HepG2 (cell line): ENCODE results near the gene DDIAS. TPM values are rescaled to one million over a fixed set of nuclear protein-coding genes. Genes with fewer than 3 reads are reported as not detected.

Experiments
- ATAC-seq: fragments of 200-7000 bp; cut with Tn5 transposase; 3 replicates; pipeline ENCODE4 v1.9.1; 2020; ENCODE audit warnings: mild to moderate bottlenecking, moderate library complexity
- BruUV-seq: library from RNA; stranded (reverse); fragments of 400-500 nt; replicated peaks from 2 replicates; lab custom pipeline; 2021; lab: Mats Ljungman, UMichigan
- CTCF ChIA-PET: fragments of 300-600 bp; formaldehyde crosslinking; extraction: SDS; loops from one replicate; lab custom pipeline; 2021; ENCODE audit warnings: low total read pairs, inconsistent platforms, low intra/inter-chr PET ratio; lab: Yijun Ruan, JAX
- POLR2A ChIA-PET: fragments of 350-600 bp; sonication (Branson Sonifier 250); formaldehyde crosslinking; loops from one replicate; lab custom pipeline; 2020; ENCODE audit warnings: antibody characterized with exemption, inconsistent platforms; lab: Yijun Ruan, JAX
- DNase-seq: peaks from one replicate; pipeline ENCODE4 v3.0.0-alpha.2; 2015; ENCODE audit warnings: low spot score
- FAIRE-seq: peaks from 3 replicates; lab custom pipeline; 2011; peaks lifted over from hg19 to GRCh38; lab: Jason Lieb, UNC
- H2AFZ ChIP-seq: one replicate; pipeline ENCODE4 v1.6.1; 2011; ENCODE audit warnings: low read length, inconsistent platforms
- H3K27ac ChIP-seq: fragments of 300-600 bp; 3 replicates; pipeline ENCODE4 v1.8.0; 2011; ENCODE audit warnings: mixed run types, mild to moderate bottlenecking, mixed read lengths, low read length, inconsistent platforms; ENCODE audit not compliant: insufficient read depth; ENCODE audit errors: extremely low read length
- H3K27me3 ChIP-seq, 2 experiments: fragments of 200-600 bp in 1 of 2; 2 replicates in 1 of 2; 3 replicates in 1 of 2; pipeline versions ENCODE4 v1.6.0 to v1.8.0; 2011; ENCODE audit warnings: low read length in 2 of 2, mild to moderate bottlenecking in 2 of 2, moderate library complexity in 2 of 2, inconsistent platforms in 1 of 2; ENCODE audit not compliant: insufficient read depth in 2 of 2, control insufficient read depth in 1 of 2
- H3K36me3 ChIP-seq, 2 experiments: fragments of 200-600 bp in 1 of 2; replicated peaks in 1 of 2; 2 replicates in 1 of 2; 3 replicates in 1 of 2; pipeline versions ENCODE4 v1.5.1 to v1.8.0; 2011; ENCODE audit warnings: low read length in 2 of 2, inconsistent platforms in 1 of 2; ENCODE audit not compliant: insufficient read depth in 2 of 2, control insufficient read depth in 1 of 2
- H3K4me1 ChIP-seq: 2 replicates; pipeline ENCODE4 v1.5.1; 2012; ENCODE audit warnings: low read length, inconsistent platforms; ENCODE audit not compliant: insufficient read depth
- H3K4me2 ChIP-seq: 2 replicates; pipeline ENCODE4 v1.6.0; 2011; ENCODE audit warnings: low read depth, low read length, inconsistent platforms
- H3K4me3 ChIP-seq, 3 experiments: fragments of 200-600 bp in 1 of 3; sonication (generic), shearing (Covaris generic) in 1 of 3; replicated peaks in 1 of 3; 2 replicates each; pipeline ENCODE4 v1.5.1; 2011 to 2016; ENCODE audit warnings: low read length in 3 of 3, inconsistent platforms in 2 of 3, low read depth in 2 of 3, mild to moderate bottlenecking in 2 of 3, control low read depth in 1 of 3, mixed read lengths in 1 of 3; ENCODE audit not compliant: insufficient read depth in 1 of 3
- H3K79me2 ChIP-seq: one replicate; pipeline ENCODE4 v1.6.1; 2011; ENCODE audit warnings: low read length, inconsistent platforms; ENCODE audit not compliant: insufficient read depth
- H3K9ac ChIP-seq: 2 replicates; pipeline ENCODE4 v1.6.0; 2011; ENCODE audit warnings: mild to moderate bottlenecking, low read depth, low read length, inconsistent platforms; ENCODE audit not compliant: insufficient read depth
- H3K9me3 ChIP-seq: 2 replicates; pipeline ENCODE4 v1.5.1; 2012; ENCODE audit warnings: mild to moderate bottlenecking, low read length
- H4K20me1 ChIP-seq: 2 replicates; pipeline ENCODE4 v1.6.0; 2011; ENCODE audit warnings: inconsistent platforms, mild to moderate bottlenecking, low read length, moderate library complexity; ENCODE audit not compliant: insufficient read depth
- AGO2 ChIP-seq: fragments of 200-400 bp; formaldehyde crosslinking; optimal IDR thresholded peaks from 2 replicates; pipeline ENCODE3; 2017; ENCODE audit warnings: mild to moderate bottlenecking, low read depth, low read length, moderate library complexity
- GATA4 ChIP-seq: sonication (generic); IDR thresholded peaks from 2 replicates; pipeline ENCODE4 v1.6.1; 2016; ENCODE audit warnings: antibody characterized with exemption, low read depth, borderline replicate concordance
- HCFC1 ChIP-seq: fragments of 150-350 bp; IDR thresholded peaks from 2 replicates; pipeline ENCODE4 v1.6.1; 2014; ENCODE audit warnings: low read depth, low read length
- PAWR ChIP-seq: sonication (generic); formaldehyde crosslinking; IDR thresholded peaks from 2 replicates; pipeline ENCODE4 v1.4.0; 2020; ENCODE audit warnings: missing genetic modification reagents, mild to moderate bottlenecking, borderline replicate concordance
- ZNF510 ChIP-seq: sonication (generic); formaldehyde crosslinking; IDR thresholded peaks from 2 replicates; pipeline ENCODE4 v1.4.0; 2020; ENCODE audit warnings: low read depth, mild to moderate bottlenecking, missing genetic modification reagents
- WGBS: methylation state at CpG from one replicate; pipeline ENCODE4 v1.1.6; 2017; ENCODE audit warnings: low lambda C conversion rate; 5-methylcytosine and 5-hydroxymethylcytosine counted together
- in situ Hi-C: cut with HindIII; loops from 2 replicates; pipeline ENCODE4 v1.10.0; 2017; ENCODE audit warnings: low pct_unique_long_range_greater_than_20kb; ENCODE audit not compliant: extremely low pct_ligation_motif_present
- intact Hi-C: fragments of 100-400 bp; cut with micrococcal nuclease; formaldehyde crosslinking; loops from one replicate; pipeline ENCODE4 v1.10.0; 2022; ENCODE audit not compliant: unreplicated experiment
- polyA plus RNA-seq, 8 experiments: library from polyadenylated mRNA; depleted of rRNA in 3 of 8; stranded (reverse) in 7 of 8; unstranded in 1 of 8; fragments of >200 nt; fragmentation: Illumina TruSeq in 4 of 8; extraction: Trizol in 4 of 8; gene quantifications; 2 replicates each; pipeline versions ENCODE4 v1.2.1 to v1.2.3, GENCODE V29; 2011 to 2016; ENCODE audit warnings: low read depth in 4 of 8, missing spikeins in 1 of 8, mixed read lengths in 1 of 8; ENCODE audit not compliant: insufficient read depth in 1 of 8
- total RNA-seq, 5 experiments: library from RNA; depleted of rRNA; stranded (reverse); fragments of >200 nt; fragmentation: Illumina TruSeq; extraction: Trizol; gene quantifications; 2 replicates each; pipeline ENCODE4 v1.2.3, GENCODE V29; 2016; ENCODE audit warnings: low read depth in 1 of 5
- TF ChIP-seq, protein P1 (sequence below): sonication (generic); formaldehyde crosslinking; conservative IDR thresholded peaks from 2 replicates; pipeline ENCODE4 v1.8.0; 2022; ENCODE audit warnings: mild to moderate bottlenecking, moderate library complexity, missing genetic modification reagents
- TF ChIP-seq, protein P2 (sequence below): sonication (generic); formaldehyde crosslinking; IDR thresholded peaks from 2 replicates; pipeline ENCODE4 v1.4.0; 2020; ENCODE audit warnings: mild to moderate bottlenecking, missing genetic modification reagents

DDIAS gene
- total and polyA plus RNA-seq, 2 of the 13 experiments (the other 11 are each of a cell fraction or from before 2014, with no cell fraction given), result 3.5 to 13.0 TPM

DNA sequence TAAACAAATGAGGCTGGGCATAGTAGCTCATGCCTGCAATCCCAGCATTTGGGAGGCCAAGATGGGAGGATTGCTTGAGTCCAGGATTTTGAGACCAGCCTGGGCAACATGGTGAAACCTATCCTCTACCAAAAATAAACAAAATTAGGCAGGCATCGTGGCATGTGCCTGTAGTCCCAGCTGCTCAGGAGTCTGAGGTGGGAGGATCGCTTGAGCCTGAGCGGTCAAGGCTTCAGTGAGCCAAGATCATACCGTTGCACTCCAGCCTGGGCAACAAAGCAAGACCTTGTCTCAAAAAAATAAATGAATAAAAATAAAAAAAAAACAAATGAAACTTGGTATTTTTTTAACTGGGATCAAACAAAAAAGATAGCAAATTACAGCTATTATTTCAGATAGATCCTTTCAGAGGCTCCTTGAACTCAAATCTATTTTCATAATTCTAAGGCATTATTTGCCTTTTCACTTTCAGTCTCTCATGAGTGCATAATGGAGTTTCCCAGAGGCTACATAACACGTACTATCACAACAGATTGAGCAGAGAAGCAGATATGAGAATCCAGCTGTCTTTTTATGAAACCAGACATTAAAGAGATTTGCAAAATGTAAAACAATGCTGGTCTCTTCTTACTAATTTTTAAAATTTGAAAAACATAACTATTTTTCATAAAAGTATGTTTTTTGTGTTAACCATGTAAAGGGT, 23.1 kb downstream of the DDIAS start:
- Histone ChIP-seq H3K79me2 (no peaks in the 10 kb centered on the region), H3K4me1 (peaks cover 11% of the 10 kb centered on the region), H3K9me3 (no peaks in the 10 kb centered on the region), H3K4me2 (no peak overlapping the region), H2AFZ (no peak overlapping the region), H3K27me3 (no peaks in the 10 kb centered on the region), H3K9ac (no peak overlapping the region), H3K36me3 (peaks cover 0 to 4% of the 10 kb centered on the region in 2 experiments; a peak in 2 of 5 replicates), H3K27ac (no peak overlapping the region), H4K20me1 (no peaks in the 10 kb centered on the region), H3K4me3 (no peak overlapping the region)
- intact Hi-C loops (loop anchor here (5.0 kb wide), 1 partner anchor 148 kb away; the partner anchor contains the start of gene RAB30), in situ Hi-C loops (no loop called here)
- no peak for ATAC-seq
- POLR2A ChIA-PET, result no interaction called here
- CTCF ChIA-PET, result no interaction called here
- WGBS, result 96% methylated on average over 5 of the region's 5 CpGs
- no TSS peak for BruUV-seq
- no peak for DNase-seq
- FAIRE-seq, result no peak
- TF ChIP-seq ZNF510, result no peak
- TF ChIP-seq HCFC1, result no peak
- no peak for TF ChIP-seq GATA4
- TF ChIP-seq, protein P1, sequence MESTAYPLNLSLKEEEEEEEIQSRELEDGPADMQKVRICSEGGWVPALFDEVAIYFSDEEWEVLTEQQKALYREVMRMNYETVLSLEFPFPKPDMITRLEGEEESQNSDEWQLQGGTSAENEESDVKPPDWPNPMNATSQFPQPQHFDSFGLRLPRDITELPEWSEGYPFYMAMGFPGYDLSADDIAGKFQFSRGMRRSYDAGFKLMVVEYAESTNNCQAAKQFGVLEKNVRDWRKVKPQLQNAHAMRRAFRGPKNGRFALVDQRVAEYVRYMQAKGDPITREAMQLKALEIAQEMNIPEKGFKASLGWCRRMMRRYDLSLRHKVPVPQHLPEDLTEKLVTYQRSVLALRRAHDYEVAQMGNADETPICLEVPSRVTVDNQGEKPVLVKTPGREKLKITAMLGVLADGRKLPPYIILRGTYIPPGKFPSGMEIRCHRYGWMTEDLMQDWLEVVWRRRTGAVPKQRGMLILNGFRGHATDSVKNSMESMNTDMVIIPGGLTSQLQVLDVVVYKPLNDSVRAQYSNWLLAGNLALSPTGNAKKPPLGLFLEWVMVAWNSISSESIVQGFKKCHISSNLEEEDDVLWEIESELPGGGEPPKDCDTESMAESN (CRISPR knock-in tag), result no peak
- TF ChIP-seq, protein P2, sequence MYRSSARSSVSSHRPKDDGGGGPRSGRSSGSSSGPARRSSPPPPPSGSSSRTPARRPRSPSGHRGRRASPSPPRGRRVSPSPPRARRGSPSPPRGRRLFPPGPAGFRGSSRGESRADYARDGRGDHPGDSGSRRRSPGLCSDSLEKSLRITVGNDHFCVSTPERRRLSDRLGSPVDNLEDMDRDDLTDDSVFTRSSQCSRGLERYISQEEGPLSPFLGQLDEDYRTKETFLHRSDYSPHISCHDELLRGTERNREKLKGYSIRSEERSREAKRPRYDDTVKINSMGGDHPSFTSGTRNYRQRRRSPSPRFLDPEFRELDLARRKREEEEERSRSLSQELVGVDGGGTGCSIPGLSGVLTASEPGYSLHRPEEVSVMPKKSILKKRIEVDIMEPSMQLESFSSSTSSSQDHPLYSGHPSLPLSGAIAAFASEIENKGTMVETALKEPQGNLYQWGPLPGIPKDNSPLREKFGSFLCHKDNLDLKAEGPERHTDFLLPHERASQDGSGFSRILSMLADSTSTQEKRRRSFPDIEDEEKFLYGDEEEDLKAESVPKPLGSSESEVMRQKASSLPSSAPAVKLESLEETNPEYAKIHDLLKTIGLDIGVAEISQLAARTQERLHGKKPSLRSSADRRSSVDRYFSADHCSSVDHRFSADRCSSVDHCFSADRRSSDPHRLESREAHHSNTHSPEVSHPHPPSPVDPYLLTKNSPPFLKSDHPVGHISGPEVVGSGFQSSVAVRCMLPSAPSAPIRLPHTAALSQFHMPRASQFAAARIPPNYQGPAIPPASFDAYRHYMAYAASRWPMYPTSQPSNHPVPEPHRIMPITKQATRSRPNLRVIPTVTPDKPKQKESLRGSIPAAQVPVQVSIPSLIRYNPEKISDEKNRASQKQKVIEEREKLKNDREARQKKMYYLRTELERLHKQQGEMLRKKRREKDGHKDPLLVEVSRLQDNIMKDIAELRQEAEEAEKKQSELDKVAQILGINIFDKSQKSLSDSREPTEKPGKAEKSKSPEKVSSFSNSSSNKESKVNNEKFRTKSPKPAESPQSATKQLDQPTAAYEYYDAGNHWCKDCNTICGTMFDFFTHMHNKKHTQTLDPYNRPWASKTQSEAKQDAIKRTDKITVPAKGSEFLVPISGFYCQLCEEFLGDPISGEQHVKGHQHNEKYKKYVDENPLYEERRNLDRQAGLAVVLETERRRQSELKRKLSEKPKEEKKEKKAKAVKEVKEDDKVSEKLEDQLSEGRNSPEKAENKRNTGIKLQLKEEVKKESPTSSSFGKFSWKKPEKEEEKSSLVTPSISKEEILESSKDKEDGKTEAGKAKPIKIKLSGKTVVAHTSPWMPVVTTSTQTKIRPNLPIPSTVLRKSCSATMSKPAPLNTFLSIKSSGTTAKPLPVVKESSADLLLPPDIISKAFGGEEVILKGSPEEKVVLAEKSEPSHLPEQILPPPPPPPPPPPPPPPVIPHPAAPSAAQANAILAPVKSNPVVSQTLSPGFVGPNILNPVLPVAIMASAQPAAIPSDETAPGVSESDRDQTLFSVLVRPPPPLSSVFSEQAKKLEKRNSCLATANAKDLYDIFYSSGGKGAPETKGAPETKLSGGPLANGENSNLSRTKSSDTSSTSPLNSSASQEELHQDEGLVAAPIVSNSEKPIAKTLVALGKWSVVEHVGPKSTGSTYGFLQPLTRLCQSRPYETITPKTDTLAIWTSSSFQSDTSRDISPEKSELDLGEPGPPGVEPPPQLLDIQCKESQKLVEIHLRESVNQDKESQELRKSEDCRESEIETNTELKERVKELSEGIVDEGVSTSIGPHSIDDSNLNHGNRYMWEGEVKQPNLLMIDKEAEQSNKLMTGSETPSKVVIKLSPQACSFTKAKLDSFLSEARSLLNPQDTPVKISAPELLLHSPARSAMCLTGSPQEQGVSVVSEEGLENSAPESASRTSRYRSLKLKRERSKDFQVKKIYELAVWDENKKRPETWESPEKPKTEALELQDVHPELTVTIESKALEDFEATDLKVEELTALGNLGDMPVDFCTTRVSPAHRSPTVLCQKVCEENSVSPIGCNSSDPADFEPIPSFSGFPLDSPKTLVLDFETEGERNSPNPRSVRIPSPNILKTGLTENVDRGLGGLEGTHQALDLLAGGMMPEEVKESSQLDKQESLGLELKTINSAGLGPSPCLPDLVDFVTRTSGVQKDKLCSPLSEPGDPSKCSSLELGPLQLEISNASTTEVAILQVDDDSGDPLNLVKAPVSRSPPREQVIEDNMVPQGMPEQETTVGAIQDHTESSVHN (CRISPR knock-in tag), result no peak
- no peak for TF ChIP-seq AGO2
- TF ChIP-seq PAWR (CRISPR knock-in tag), result no peak
